ENCODE results near the gene FAM185A.

GRCh38 chr7:102813191-102814024 is 64.6 kb downstream of the FAM185A start:
- TF ChIP-seq POLR2AphosphoS5 (IDR thresholded peaks at IDR 0.05) (no peak), EP300 (IDR thresholded peaks at IDR 0.05; ENCODE audit: low read depth) (no peak), CTCF (IDR thresholded peaks at IDR 0.05) (no peak), POLR2A (IDR thresholded peaks at IDR 0.05) (no peak)
